Neural cell (in vitro differentiated cells): Measurements from ENCODE around the gene KRT86. TPM values are rescaled to one million over a fixed set of nuclear protein-coding genes. Genes with fewer than 3 reads are reported as not detected.

Experiments used
- H2AFZ ChIP-seq: fragments of 200-600, 300-800 bp; sonication (generic), shearing (Covaris generic); 2 replicates; pipeline ENCODE4 v1.6.0; 2014; ENCODE audit warnings: low read depth, mild to moderate bottlenecking, antibody characterized with exemption, low read length, moderate library complexity
- H3F3A ChIP-seq: fragments of 200-600 bp; shearing (Covaris generic); 2 replicates; pipeline ENCODE4 v1.6.1; 2016; ENCODE audit warnings: mild to moderate bottlenecking, moderate library complexity, mixed read lengths, antibody characterized with exemption, low read length; ENCODE audit not compliant: insufficient read depth, poor library complexity, severe bottlenecking
- H3K27ac ChIP-seq: fragments of 200-600, 300-800 bp; sonication (generic), shearing (Covaris generic); 2 replicates; pipeline ENCODE4 v1.5.1; 2014; ENCODE audit warnings: mild to moderate bottlenecking, low read length, moderate library complexity
- H3K27me3 ChIP-seq: fragments of 300-800, 200-600 bp; sonication (generic), shearing (Covaris generic); 2 replicates; pipeline ENCODE4 v1.6.0; 2014; ENCODE audit warnings: mild to moderate bottlenecking, low read depth, low read length, moderate library complexity; ENCODE audit not compliant: insufficient read depth
- H3K36me3 ChIP-seq: fragments of 300-800, 200-600 bp; sonication (generic), shearing (Covaris generic); 2 replicates; pipeline ENCODE4 v1.5.1; 2014; ENCODE audit warnings: mild to moderate bottlenecking, antibody characterized with exemption, low read length, moderate library complexity; ENCODE audit not compliant: insufficient read depth
- H3K4me2 ChIP-seq: fragments of 300-800, 200-600 bp; sonication (generic), shearing (Covaris generic); 2 replicates; pipeline ENCODE4 v1.6.0; 2014; ENCODE audit warnings: mild to moderate bottlenecking, low read length
- H3K4me3 ChIP-seq: fragments of 300-800, 200-600 bp; sonication (generic), shearing (Covaris generic); 2 replicates; pipeline ENCODE4 v1.5.1; 2014; ENCODE audit warnings: mild to moderate bottlenecking, low read length, moderate library complexity
- H3K79me2 ChIP-seq: fragments of 200-600 bp; shearing (Covaris generic); replicated peaks from 2 replicates; pipeline ENCODE4 v1.6.0; 2014; ENCODE audit warnings: mild to moderate bottlenecking, low read length, moderate library complexity; ENCODE audit not compliant: insufficient read depth
- H3K9ac ChIP-seq: fragments of 300-800, 200-600 bp; sonication (generic), shearing (Covaris generic); 2 replicates; pipeline ENCODE4 v1.6.1; 2016; ENCODE audit warnings: mild to moderate bottlenecking, low read length, mixed read lengths
- H3K9me2 ChIP-seq: fragments of 200-600 bp; shearing (Covaris generic); 2 replicates; pipeline ENCODE4 v1.6.1; 2016; ENCODE audit warnings: mild to moderate bottlenecking, low read length, mixed read lengths; ENCODE audit not compliant: insufficient read depth
- H3K9me3 ChIP-seq: fragments of 200-600, 300-800 bp; sonication (generic), shearing (Covaris generic); 2 replicates; pipeline ENCODE4 v1.6.1; 2016; ENCODE audit warnings: mild to moderate bottlenecking, mixed run types, low read length, moderate library complexity, mixed read lengths
- H4K20me1 ChIP-seq: fragments of 200-600 bp; shearing (Covaris generic); 2 replicates; pipeline ENCODE4 v1.6.1; 2016; ENCODE audit warnings: mild to moderate bottlenecking, mixed run types; ENCODE audit not compliant: insufficient read depth
- EP300 ChIP-seq: fragments of 450-650 bp; conservative IDR thresholded peaks from 2 replicates; pipeline ENCODE4 v1.6.1; 2014; ENCODE audit warnings: antibody characterized with exemption, mild to moderate bottlenecking, moderate library complexity; ENCODE audit not compliant: poor library complexity, severe bottlenecking
- EZH2 ChIP-seq: fragments of 200-600, 300-800 bp; shearing (Covaris generic), sonication (generic); IDR thresholded peaks from 2 replicates; pipeline ENCODE4 v1.6.1; 2014; ENCODE audit warnings: antibody characterized with exemption, low read length, borderline replicate concordance, mild to moderate bottlenecking; ENCODE audit not compliant: insufficient read depth, poor library complexity, severe bottlenecking
- MXI1 ChIP-seq: fragments of 450-650 bp; conservative IDR thresholded peaks from 2 replicates; pipeline ENCODE4 v1.6.1; 2014; ENCODE audit warnings: antibody characterized with exemption, mild to moderate bottlenecking; ENCODE audit not compliant: poor library complexity, severe bottlenecking
- POLR2AphosphoS5 ChIP-seq: IDR thresholded peaks from 2 replicates; pipeline ENCODE4 v1.6.1; 2012
- RAD21 ChIP-seq: fragments of 450-650 bp; conservative IDR thresholded peaks from 2 replicates; pipeline ENCODE4 v1.6.1; 2014; ENCODE audit warnings: antibody characterized with exemption, mild to moderate bottlenecking, moderate library complexity
- REST ChIP-seq: IDR thresholded peaks from 2 replicates; pipeline ENCODE4 v1.6.1; 2012; ENCODE audit warnings: borderline replicate concordance
- SMC3 ChIP-seq: fragments of 450-650 bp; conservative IDR thresholded peaks from 2 replicates; pipeline ENCODE4 v1.6.1; 2014; ENCODE audit warnings: antibody characterized with exemption, mild to moderate bottlenecking, moderate library complexity; ENCODE audit not compliant: poor library complexity
- TAF1 ChIP-seq: IDR thresholded peaks from 2 replicates; pipeline ENCODE4 v1.6.1; 2012; ENCODE audit warnings: low read depth
- polyA minus RNA-seq: library from RNA; depleted of rRNA, polyadenylated mRNA; stranded (reverse); fragments of >200 nt; gene quantifications from 2 replicates; pipeline ENCODE4 v1.2.3, GENCODE V29; 2014
- polyA plus RNA-seq: library from polyadenylated mRNA; depleted of rRNA; stranded (reverse); fragments of >200 nt; gene quantifications from 2 replicates; pipeline ENCODE4 v1.2.3, GENCODE V29; 2014
- TF ChIP-seq, protein P1 (sequence below): fragments of 450-650 bp; IDR thresholded peaks from 2 replicates; pipeline ENCODE4 v1.5.1; 2014; ENCODE audit warnings: antibody characterized with exemption, mild to moderate bottlenecking, moderate library complexity; ENCODE audit not compliant: poor library complexity, severe bottlenecking

KRT86 gene
- polyA plus RNA-seq (not detected in 2 replicates), polyA minus RNA-seq (not detected in 2 replicates)

GRCh38 chr12:52274521-52275120, at the start of gene KRT86:
KRT86 (plus strand) TSS chr12:52274645; CDS start chr12:52301917, 27,272 bp downstream.
- Histone ChIP-seq H2AFZ (no peak within 1 kb of the TSS), H3K9me3 (no peaks in the 10 kb centered on the region), H3K9me2 (no peaks in the 10 kb centered on the region), H3K79me2 (no peaks in the 10 kb centered on the region), H3K27ac (no peak within 1 kb of the TSS), H3K36me3 (no peaks in the 10 kb centered on the region), H3K27me3 (no peaks in the 10 kb centered on the region), H3K4me2 (no peak within 1 kb of the TSS), H4K20me1 (no peaks in the 10 kb centered on the region), H3K4me3 (no peak within 1 kb of the TSS), H3F3A (no peaks in the 10 kb centered on the region), H3K9ac (no peak within 1 kb of the TSS)
- TF ChIP-seq, protein P1, sequence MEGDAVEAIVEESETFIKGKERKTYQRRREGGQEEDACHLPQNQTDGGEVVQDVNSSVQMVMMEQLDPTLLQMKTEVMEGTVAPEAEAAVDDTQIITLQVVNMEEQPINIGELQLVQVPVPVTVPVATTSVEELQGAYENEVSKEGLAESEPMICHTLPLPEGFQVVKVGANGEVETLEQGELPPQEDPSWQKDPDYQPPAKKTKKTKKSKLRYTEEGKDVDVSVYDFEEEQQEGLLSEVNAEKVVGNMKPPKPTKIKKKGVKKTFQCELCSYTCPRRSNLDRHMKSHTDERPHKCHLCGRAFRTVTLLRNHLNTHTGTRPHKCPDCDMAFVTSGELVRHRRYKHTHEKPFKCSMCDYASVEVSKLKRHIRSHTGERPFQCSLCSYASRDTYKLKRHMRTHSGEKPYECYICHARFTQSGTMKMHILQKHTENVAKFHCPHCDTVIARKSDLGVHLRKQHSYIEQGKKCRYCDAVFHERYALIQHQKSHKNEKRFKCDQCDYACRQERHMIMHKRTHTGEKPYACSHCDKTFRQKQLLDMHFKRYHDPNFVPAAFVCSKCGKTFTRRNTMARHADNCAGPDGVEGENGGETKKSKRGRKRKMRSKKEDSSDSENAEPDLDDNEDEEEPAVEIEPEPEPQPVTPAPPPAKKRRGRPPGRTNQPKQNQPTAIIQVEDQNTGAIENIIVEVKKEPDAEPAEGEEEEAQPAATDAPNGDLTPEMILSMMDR: no peak
- TF ChIP-seq EZH2: no peak
- no peak for TF ChIP-seq RAD21
- TF ChIP-seq MXI1: no peak
- TF ChIP-seq SMC3: no peak

DNA sequence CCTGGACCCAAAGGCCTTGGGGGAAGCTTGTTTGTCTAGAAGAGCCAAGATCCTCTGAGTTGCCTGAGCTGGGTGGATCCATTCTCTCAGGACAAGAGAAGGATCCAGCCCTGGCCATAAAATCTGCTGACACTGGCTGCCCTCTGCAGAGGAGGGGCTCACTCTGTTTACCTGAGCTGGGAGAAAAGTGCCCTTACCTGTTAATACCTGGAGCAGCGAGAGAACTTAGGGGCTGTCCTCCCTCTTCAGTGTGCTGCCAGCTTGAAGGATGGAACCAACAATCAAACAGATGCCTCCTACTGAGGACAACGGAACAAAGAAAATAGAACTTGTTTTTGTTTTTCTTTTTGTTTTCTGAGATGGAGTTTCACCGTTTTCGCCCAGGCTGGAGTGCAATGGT, 48.7 kb upstream of the KRT86 start:
- Histone ChIP-seq H3K9ac (no peak overlapping the region), H3K36me3 (no peaks in the 10 kb centered on the region), H4K20me1 (no peaks in the 10 kb centered on the region), H3K27ac (no peak overlapping the region), H3F3A (no peaks in the 10 kb centered on the region), H3K79me2 (no peaks in the 10 kb centered on the region), H3K9me2 (no peaks in the 10 kb centered on the region), H3K9me3 (no peaks in the 10 kb centered on the region), H3K4me3 (no peak overlapping the region), H2AFZ (no peak overlapping the region), H3K27me3 (no peaks in the 10 kb centered on the region), H3K4me2 (no peak overlapping the region)
- TF ChIP-seq EP300 (no peak), EZH2 (no peak), MXI1 (no peak), RAD21 (no peak), SMC3 (no peak), REST (no peak), POLR2AphosphoS5 (no peak)

DNA sequence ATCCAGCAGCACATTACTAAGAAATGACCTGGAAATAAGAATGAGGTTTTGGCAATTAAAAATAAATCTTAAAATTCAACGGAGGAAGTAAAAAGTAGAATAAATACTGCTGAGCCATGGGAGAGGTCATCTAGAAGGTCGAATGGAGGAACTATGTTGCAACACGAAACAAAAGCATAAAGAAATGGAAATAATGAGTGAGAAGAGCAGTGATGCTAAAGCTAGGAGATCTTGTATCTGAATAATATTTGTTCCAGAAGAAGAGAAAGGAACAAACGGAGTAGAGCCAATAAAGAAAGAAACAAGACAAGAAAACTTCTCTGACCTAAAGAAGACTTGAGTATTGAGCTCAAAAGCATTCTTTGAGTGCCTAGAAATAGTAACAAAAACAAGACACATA, 48.0 kb upstream of the KRT86 start:
- peaks cover 3% of the 10 kb centered on the region for H3K27me3 ChIP-seq
- no peaks in the 10 kb centered on the region for H3F3A ChIP-seq
- H2AFZ ChIP-seq: no peak overlapping the region
- no peaks in the 10 kb centered on the region for H3K79me2 ChIP-seq
- H3K9me3 ChIP-seq: no peaks in the 10 kb centered on the region
- H3K4me2 ChIP-seq: no peak overlapping the region
- H3K4me3 ChIP-seq: no peak overlapping the region
- H3K36me3 ChIP-seq: no peaks in the 10 kb centered on the region
- TF ChIP-seq RAD21 (no peak), POLR2AphosphoS5 (no peak), EZH2 (no peak), TAF1 (no peak), EP300 (no peak), SMC3 (no peak), MXI1 (no peak), REST (no peak)
- TF ChIP-seq, protein P1: no peak
- no peak overlapping the region for H3K9ac ChIP-seq
- H3K9me2 ChIP-seq: no peaks in the 10 kb centered on the region
- H3K27ac ChIP-seq: no peak overlapping the region
- H4K20me1 ChIP-seq: no peaks in the 10 kb centered on the region
